Endometrial microvascular endothelial cells (primary cell): ENCODE data around the gene TRMT10B. TPM values are rescaled to one million over a fixed set of nuclear protein-coding genes. Genes with fewer than 3 reads are reported as not detected.
"Not testable (repeated sequence)": the region's sequence is repeated elsewhere in the genome, so short reads cannot be mapped to it uniquely, and the experiment has no call there.

Source experiments
- in situ Hi-C: cut with HindIII; loops from 2 replicates; pipeline ENCODE4 v1.10.0; 2017; ENCODE audit warnings: low sequenced_read_pairs, low pct_unique_long_range_greater_than_20kb; ENCODE audit errors: inconsistent ontology term
- total RNA-seq: library from RNA; depleted of rRNA; stranded (reverse); fragments of >200 nt; gene quantifications from one replicate; pipeline ENCODE4 v1.2.3, GENCODE V29; 2015; ENCODE audit errors: inconsistent ontology term

TRMT10B gene
- total RNA-seq, 1 donor from 2014 or later: 4.0 TPM

DNA sequence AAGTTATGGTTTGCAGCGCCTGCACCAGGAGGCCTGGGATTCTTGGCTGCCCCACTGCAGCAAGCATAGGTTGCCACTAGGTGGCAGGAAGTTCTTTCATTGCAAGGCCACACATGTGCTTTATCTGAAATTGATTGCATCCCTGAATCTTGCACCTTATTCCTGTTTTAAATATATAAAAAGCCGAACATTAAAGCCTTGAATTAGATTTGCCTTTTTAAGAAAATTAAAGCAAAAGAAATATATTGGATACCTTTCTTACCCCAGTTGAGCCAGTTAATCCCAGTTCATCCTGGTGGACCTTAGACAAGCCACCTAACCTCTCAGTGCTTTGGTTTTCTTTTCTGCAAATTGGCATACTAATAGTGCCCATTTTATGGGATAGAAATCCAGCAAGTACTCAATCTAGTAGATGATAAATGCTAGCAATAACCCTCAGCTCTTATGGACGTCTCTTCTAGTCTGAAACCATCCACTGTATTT is 6.3 kb upstream of the TRMT10B start:
- in situ Hi-C loops: no loop called here

DNA sequence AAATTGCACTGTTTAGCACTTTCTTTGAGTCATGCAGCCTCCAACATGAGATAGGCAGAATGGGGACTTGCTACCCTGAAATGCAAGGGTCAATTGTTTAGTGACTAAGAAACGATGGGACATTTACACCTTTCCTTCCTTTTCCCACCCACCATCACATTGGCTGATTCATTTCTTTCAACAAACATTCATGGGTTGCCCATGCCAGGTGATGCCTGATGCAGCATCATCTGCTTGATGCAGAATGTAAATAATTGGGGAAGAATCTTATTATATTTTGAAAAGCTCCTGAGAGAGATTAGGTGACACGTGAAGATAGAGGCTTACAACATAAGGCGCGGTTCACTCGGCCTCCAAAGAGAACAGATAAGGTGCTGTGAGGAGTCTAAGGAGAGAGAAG is 4.5 kb upstream of the TRMT10B start:
- in situ Hi-C loops: no loop called here

DNA sequence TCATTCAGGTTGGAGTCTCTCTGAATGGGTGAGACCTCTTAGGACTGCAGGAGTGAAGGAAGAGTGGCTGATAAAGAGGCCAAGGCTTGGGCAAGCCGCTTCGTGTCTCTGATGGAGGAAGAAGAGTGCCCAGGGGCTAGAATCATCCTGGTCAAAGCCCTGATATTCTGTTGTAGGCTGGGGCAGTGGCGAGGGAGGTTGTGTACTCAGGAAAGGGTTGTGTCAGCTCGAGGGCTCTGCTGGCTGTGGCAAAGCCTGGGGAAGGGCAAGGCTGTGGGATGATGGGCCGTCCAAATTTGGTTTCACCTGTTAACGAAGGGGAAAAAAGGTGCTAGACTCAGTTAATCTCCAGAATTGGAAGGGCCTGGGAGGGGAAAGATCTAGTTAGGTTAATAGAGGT is 2.4 kb upstream of the TRMT10B start:
- in situ Hi-C loops: no loop called here

DNA sequence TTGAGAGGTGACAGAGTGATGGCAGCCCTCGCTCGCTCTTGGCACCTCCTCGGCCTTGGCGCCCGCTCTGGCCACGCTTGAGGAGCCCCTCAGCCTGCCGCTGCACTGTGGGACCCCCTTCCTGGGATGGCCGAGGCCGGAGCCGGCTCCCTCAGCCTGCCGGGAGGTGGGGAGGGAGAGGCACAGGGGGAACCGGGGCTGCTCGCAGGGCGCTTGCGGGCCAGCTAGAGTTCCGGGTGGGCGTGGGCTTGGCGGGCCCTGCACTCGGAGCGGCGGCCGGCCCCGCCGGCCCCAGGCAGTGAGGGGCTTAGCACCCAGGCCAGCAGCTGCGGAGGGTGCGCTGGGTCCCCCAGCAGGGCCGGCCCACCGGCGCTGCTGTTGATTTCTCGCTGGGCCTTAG is 1.9 kb upstream of the TRMT10B start:
- in situ Hi-C loops: not testable (repeated sequence)

DNA sequence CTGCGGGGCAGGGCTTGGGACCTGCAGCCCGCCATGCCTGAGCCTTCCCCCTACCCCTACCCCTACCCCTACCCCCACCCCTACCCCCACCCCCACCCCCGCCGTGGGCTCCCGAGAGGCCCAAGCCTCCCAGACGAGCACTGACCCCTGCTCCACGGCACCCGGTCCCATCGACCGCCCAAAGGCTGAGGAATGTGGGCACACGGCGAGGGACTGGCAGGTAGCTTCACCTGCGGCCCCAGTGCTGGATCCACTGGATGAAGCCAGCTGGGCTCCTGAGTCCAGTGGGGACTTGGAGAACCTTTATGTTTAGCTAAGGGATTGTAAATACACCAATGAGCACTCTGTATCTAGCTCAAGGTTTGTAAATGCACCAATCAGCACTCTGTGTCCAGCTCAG is 1.5 kb upstream of the TRMT10B start:
- in situ Hi-C loops: not testable (repeated sequence)

DNA sequence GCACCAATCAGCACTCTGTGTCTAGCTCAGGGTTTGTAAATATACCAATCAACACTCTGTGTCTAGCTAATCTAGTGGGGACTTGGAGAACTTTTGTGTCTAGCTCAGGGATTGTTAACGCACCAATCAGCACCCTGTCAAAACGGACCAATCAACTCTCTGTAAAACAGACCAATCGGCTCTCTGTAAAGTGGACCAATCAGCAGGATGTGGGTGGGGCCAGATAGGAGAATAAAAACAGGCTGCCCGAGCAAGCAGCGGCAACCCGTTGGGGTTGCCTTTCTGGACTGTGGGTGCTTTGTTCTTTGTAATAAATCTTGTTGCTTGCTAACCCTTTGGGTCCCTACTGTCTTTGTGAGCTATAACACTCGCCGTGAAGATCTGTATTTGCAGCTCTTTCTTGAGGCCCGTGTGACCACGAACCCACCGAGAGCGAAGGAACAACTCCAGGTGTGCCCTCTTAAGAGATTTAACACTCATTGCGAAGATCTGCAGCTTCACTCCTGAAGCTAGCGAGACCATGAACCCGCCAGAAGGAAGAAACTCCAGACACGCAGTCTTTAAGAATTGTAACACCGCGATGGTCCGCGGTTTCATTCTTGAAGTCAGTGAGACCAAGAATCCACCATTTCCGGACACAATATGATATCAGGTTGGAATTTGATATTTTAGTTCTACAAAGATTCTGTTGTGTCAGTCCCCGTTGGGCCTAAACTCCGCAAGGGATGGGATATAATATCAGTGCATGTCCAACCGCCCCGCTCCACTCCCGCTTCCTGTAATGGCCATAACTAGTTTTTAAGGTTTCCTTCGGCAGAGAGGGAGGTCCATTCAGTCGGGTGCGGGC is 740 bp upstream of the TRMT10B start:
- in situ Hi-C loops: no loop called here

DNA sequence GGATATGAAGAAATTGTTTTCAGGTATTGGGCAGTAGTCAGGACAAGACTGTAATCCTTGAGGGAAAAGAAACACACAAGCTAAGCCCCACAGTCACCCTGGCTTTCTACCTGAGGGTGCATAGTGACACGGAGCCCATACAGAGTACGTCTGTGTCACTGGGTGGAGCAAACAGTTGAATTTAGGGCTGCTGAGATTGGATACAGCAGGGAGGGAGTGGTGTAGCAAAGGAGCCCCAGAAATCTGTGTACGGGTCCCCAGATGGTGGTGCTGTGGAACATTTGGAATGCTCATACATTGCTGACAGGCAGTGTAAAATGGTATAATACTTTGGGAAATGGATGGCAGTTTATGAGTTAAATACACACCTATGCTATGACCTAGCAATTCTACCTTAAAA is 5.1 kb downstream of the TRMT10B start:
- in situ Hi-C loops: no loop called here

DNA sequence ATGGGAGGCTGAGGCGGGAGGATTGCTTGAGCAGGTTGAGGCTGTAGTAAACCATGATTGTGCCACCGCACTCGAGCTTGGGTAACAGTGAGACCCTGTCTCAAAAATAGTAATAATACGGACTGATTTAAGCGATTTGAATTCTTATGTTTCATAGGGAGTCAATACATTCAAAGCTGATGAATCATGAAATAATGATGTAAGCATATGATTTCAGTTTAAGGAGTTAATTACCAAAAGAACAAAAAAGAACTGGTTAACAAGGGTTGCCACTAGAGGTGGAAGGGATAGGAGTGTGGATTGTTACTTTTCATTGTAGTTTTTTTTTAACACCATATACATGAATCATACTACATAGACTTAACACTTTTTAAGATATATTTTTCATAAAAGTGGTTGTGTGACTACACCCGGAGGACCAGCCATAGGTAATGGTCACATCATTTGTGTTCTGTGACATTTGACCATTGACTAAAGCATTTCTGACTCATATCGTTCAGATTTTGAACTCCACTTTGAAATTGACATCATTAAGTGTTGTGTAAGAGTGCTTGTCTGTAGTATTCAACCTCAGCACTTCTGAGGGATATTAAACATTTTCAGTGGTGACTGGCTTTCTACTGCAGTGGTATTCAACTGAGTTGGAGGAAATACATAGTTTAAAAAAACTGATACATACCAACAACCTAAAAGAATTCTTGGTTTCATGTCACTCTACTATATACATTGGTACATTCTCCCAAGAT is 7.0 kb downstream of the TRMT10B start:
- in situ Hi-C loops: no loop called here

DNA sequence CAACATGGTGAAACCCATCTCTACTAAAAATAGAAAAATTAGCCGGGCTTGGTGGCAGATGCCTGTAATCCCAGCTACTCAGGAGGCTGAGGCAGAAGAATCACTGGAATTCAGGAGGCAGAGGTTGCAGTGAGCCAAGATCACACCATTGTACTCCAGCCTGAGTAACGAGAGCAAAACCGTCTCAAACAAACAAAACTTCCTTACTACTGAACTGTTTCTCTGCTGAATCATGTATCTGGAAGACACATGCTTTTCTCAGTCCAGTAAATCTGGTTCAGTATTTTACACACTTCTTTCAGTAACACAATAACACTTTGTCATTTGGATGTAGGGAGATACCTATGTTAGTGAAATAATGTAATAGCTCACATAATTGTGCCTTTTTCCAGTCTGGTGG is 7.9 kb downstream of the TRMT10B start:
- in situ Hi-C loops: no loop called here

DNA sequence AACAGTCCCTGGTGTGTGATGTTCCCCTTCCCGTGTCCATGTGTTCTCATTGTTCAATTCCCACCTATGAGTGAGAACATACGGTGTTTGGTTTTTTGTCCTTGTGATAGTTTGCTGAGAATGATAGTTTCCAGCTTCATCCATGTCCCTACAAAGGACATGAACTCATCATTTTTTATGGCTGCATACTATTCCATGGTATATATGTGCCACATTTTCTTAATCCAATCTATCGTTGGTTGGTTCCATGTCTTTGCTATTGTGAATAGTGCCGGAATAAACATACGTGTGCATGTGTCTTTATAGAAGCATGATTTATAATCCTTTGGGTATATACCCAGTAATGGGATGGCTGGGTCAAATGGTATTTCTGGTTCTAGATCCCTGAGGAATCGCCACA is 11.7 kb downstream of the TRMT10B start:
- in situ Hi-C loops: not testable (repeated sequence)

DNA sequence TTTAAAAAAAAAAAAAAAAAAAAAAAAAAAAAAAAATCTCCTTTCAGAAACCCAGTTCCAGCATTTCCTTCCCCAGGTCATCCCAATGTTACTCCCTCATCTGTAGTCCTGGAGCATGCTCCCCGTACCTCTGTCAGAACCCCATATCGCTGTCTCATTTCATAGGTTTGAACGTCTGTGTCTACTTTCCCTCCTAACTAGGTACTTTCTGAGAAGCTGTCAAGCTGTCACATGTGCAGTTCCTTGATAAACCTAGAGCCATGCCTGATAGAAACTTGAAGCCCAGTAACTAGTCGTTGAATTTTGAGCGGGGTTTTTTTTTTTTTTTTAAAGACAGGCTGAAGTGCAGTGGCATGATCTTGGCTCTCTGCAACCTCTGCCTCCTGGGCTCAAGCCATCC is 15.7 kb downstream of the TRMT10B start:
- in situ Hi-C loops: no loop called here

DNA sequence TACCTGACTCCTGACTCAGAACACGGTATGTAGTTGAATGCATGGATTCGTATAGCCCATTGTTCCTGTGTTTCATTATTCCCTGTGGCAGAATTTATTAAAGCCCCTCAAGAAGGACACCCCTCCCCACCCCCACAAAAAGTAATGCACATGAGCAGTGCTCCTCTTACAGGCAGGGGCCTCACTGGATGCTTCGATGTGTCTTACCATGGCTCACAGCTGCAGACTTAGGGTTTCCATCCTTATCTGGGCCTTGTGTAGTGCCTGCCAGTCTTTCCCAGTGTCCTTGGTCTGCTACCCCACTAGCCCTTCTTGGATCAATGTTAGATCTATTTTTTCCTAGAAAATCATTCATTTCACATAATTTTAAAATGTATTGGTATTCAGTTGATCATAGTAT is 16.4 kb downstream of the TRMT10B start:
- in situ Hi-C loops: no loop called here

DNA sequence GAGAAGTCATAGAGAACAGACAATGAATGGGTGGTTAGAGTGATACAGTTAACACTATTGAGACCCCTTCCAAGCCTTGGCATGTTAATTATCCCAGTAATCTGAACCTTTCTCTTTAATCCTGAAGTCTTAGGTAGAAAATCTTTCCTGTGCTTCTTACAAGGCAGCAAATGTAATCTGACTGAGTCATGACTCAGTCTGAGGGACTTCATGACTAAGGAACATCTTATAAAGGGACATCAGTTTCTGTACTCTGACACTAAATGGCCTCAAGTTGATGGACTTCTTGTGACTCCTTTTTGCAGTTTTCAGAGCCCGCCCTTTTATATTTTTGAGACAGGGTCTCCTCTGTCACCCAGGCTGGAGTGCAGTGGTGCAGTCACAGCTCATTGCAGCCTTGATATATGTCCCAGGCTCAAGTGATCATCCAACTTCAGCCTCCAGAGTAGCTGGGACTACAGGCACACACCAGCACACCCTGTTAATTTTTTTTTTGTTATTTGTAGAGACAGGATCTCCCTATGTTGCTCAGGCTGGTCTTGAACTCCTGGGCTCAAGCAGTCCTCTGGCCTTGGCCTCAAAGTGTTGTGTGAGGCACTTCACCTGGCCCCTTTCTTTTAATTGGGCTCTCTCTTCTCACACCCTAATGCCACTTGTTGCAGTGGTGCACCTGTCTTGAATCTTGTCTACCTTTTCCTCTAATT is 21.8 kb downstream of the TRMT10B start:
- in situ Hi-C loops: no loop called here

DNA sequence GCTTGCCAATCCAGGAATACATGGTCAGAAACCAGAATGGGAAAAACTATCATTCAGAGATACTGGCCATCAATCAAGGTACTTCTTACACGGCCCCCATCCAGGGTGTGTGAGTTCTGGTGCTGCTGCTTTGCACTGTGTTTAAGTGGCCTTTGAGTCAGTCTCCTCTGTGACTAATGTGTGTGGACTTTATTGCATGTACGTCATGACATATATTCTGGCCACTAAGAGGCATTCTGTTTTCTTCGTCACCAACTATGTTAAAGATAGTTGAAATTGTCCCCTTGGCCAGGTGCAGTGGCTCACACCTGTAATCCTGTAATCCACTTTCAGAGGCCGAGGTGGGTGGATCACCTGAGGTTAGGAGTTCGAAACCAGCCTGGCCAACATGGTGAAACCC is 22.7 kb downstream of the TRMT10B start:
- in situ Hi-C loops: no loop called here

DNA sequence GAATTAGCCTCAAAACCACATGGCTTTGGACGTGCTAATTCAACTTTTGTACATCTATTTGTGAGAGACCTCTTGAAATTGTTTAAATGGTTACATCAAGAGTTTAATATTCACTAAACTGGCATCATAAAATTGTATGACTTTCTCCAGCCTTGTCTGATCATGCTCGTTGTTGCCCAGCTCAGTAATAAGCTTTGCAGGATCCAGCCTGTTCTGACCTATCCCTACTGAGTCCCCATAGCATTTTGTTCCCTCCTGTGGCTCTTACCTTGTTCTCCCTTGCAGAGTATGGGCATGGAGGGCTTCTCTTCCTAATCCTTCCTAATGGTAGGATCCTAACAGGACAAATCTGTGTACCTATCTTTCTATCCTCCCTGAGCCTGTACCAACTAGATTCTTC is 24.9 kb downstream of the TRMT10B start:
- in situ Hi-C loops: no loop called here

DNA sequence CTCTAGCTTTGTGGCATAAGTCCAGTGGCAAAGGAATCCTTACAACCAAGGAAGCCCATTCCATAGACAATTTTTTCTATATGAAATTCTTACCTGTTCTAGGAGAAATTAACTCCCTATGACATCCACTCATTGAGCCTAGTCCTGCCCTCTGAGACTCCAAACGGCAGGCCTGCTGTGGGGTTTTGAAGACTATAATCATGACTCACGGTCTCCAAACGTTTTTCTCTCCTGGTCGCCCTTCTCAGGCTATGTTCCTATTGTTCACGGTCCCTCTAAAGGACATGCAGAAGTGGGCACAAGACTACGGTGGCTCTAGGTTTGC is 30.6 kb downstream of the TRMT10B start:
- in situ Hi-C loops: no loop called here

DNA sequence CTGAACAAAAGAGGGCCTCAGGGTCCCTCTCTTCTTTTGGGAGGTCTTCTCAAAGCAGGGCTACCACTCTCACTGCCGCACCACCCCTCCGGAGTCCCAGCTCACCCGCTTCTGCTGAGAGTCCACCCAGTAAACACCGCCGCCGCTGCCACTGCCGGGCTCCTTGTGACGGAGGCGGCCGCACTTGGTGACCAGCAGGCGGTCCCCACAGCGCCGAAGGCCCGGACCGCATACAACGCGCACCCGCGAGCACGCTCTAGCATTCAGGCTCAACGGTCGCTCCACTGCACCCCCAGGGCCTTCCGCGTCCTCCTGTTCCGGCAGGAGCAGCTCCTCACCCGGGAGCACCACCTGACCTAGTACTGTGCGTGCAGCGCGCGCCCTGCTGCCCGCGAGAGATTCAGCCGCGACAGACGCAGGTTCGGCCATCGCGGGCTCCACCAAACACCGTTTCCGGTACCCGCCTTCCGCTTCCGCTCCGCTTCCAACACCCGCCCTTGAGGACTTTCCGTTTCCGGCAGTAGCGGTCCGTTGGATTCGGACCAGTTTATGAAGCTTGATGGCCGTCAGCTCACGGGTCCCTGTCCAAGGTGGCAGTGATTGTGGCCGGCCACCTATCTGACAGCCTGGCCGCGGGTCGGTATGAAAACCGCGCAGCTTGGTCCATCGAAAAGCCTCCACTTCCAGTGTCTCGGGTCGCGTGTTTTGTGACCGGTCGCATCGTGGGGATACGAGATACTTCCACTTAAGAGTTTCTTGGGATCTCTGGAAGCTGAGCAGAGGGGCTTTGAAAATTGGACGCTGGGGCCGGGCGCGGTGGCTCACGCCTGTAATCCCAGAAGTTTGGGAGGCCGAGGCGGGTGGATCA is 31.2 kb downstream of the TRMT10B start, which contains the start of gene EXOSC3:
EXOSC3 (minus strand) TSS at position 449 of the 868 bp plus-strand sequence; CDS start at position 429, 20 bp downstream.
- in situ Hi-C loops: no loop called here

DNA sequence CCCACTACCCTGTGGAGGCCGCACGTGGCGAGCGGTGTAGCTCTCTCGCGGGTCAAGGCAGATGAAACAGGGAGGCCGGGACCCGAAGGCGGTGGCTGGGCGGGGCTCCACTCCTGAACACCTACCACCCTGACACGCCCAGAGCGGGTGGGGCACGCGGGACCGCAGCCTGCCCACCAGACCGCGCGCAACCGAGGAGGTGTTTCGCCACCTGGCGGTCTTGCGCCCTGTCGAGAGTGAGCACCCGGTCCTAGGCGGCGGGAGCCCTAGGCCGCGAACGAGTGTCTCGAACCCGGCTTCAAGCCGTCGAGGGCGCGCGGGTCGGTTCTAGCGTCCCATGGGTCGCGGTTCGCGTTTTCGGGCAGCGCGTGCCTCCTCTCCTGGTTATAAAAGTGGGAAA is 33.5 kb downstream of the TRMT10B start:
- in situ Hi-C loops: no loop called here

DNA sequence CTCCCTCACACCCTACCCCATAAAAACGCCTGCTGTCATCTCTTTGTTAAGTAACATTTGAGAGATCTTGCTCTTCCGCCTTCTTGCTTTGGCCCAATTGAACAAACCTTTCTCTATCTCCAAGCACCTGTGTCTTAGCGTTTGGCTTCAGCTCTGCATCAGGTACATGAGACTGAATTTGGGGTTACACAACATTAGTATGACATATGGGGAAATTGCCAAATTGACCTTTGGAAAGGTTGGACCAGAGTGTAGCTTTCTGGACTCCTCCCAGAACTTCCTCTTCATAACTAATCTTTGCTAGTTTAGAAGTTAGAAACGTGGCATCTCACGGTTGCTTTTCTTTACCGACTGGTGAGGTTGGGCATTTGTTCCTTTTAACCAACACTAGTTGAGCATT is 34.7 kb downstream of the TRMT10B start:
- in situ Hi-C loops: no loop called here
